HCT116 (cell line): ENCODE results near the gene TESK1. TPM values are rescaled to one million over a fixed set of nuclear protein-coding genes. Genes with fewer than 3 reads are reported as not detected.

Experiments used
- ATAC-seq: fragments of 200-7000 bp; cut with Tn5 transposase; 2 replicates; pipeline ENCODE4 v1.9.1; 2020; ENCODE audit warnings: mild to moderate bottlenecking, moderate library complexity
- BruUV-seq: library from RNA; stranded (reverse); fragments of 400-500 nt; replicated peaks from 2 replicates; lab custom pipeline; 2021; lab: Mats Ljungman, UMichigan
- CTCF ChIA-PET: fragments of 300-600 bp; sonication (Branson Sonifier 250); formaldehyde crosslinking; loops from one replicate; lab custom pipeline; 2021; ENCODE audit warnings: antibody characterized with exemption; lab: Charles Lee
- POLR2A ChIA-PET: fragments of 300-600, 350-600 bp; sonication (Branson Sonifier 250); formaldehyde crosslinking; loops from one replicate; lab custom pipeline; 2021; ENCODE audit warnings: antibody characterized with exemption; lab: Charles Lee
- RAD21 ChIA-PET, 2 experiments: fragments of 300-600 bp; sonication (Branson Sonifier 250); formaldehyde crosslinking; loops; one replicate each; lab custom pipeline; 2023; ENCODE audit warnings: low total read pairs in 2 of 2; ENCODE audit not compliant: uncharacterized antibody in 2 of 2, unreplicated experiment in 2 of 2, low non-redundant PET in 1 of 2; lab: Charles Lee
- DNase-seq: peaks from one replicate; pipeline ENCODE4 v3.0.0-alpha.2; 2010; ENCODE audit warnings: low read depth, low spot score
- H2AFZ ChIP-seq: fragments of 200-600 bp; shearing (Covaris generic), sonication (generic); 2 replicates; pipeline ENCODE4 v1.6.1; 2017; ENCODE audit warnings: low read depth, mixed run types, mixed read lengths, antibody characterized with exemption, low read length; ENCODE audit not compliant: poor library complexity, severe bottlenecking
- H3K27ac ChIP-seq: 2 replicates; pipeline ENCODE4 v1.5.1; 2012; ENCODE audit warnings: low read depth, low read length
- H3K27me3 ChIP-seq: fragments of 200-600 bp; sonication (generic); 2 replicates; pipeline ENCODE4 v1.6.1; 2016; ENCODE audit warnings: mixed run types, low read length, mixed read lengths; ENCODE audit not compliant: insufficient read depth
- H3K36me3 ChIP-seq, 2 experiments: fragments of 200-500 bp in 1 of 2; fragments of 200-600 bp in 1 of 2; sonication (Bioruptor generic) in 1 of 2; sonication (generic) in 1 of 2; 2 replicates each; pipeline versions ENCODE4 v1.5.1 to v1.6.1; 2014 to 2016; ENCODE audit warnings: low read length in 2 of 2, inconsistent platforms in 1 of 2, mixed read lengths in 1 of 2, mixed run types in 1 of 2; ENCODE audit not compliant: insufficient read depth in 2 of 2, control insufficient read depth in 1 of 2
- H3K4me1 ChIP-seq, 2 experiments: fragments of 200-600 bp in 1 of 2; sonication (generic) in 1 of 2; 2 replicates each; pipeline versions ENCODE4 v1.5.1 to v1.6.1; 2012 to 2017; ENCODE audit warnings: low read length in 2 of 2, inconsistent platforms in 1 of 2, mild to moderate bottlenecking in 1 of 2, mixed read lengths in 1 of 2, mixed run types in 1 of 2, moderate library complexity in 1 of 2; ENCODE audit not compliant: insufficient read depth in 2 of 2, control insufficient read depth in 1 of 2
- H3K4me2 ChIP-seq: fragments of 200-600 bp; sonication (generic); 2 replicates; pipeline ENCODE4 v1.6.1; 2017; ENCODE audit warnings: mixed run types, low read length, mixed read lengths
- H3K4me3 ChIP-seq, 2 experiments: fragments of 200-600 bp in 1 of 2; sonication (generic) in 1 of 2; replicated peaks in 1 of 2; 2 replicates each; pipeline ENCODE4 v1.5.1; 2011 to 2016; ENCODE audit warnings: low read length in 2 of 2, control low read depth in 1 of 2, low read depth in 1 of 2, mild to moderate bottlenecking in 1 of 2, mixed read lengths in 1 of 2, mixed run types in 1 of 2
- H3K79me2 ChIP-seq: fragments of 200-600 bp; sonication (generic); 2 replicates; pipeline ENCODE4 v1.6.1; 2017; ENCODE audit warnings: mild to moderate bottlenecking, mixed run types, low read length, moderate library complexity, mixed read lengths; ENCODE audit not compliant: insufficient read depth
- H3K9ac ChIP-seq: fragments of 200-600 bp; sonication (generic); 2 replicates; pipeline ENCODE4 v1.6.1; 2016; ENCODE audit warnings: low read length, mixed read lengths
- H3K9me2 ChIP-seq: fragments of 200-600 bp; sonication (generic), shearing (Covaris generic); 2 replicates; pipeline ENCODE4 v1.6.1; 2017; ENCODE audit warnings: mixed run types, mild to moderate bottlenecking, moderate library complexity; ENCODE audit not compliant: insufficient read depth
- H3K9me3 ChIP-seq, 2 experiments: fragments of 200-500 bp in 1 of 2; fragments of 200-600 bp in 1 of 2; sonication (Bioruptor generic) in 1 of 2; sonication (generic) in 1 of 2; 2 replicates each; pipeline ENCODE4 v1.6.1; 2014 to 2017; ENCODE audit warnings: low read length in 2 of 2, mixed read lengths in 2 of 2, inconsistent platforms in 1 of 2, low read depth in 1 of 2, mild to moderate bottlenecking in 1 of 2, mixed run types in 1 of 2, moderate library complexity in 1 of 2; ENCODE audit not compliant: control insufficient read depth in 1 of 2, insufficient read depth in 1 of 2
- H4K20me1 ChIP-seq: fragments of 200-600 bp; sonication (generic), shearing (Covaris generic); 2 replicates; pipeline ENCODE4 v1.6.1; 2017; ENCODE audit warnings: mixed run types, mild to moderate bottlenecking, moderate library complexity; ENCODE audit not compliant: insufficient read depth
- CBX3 ChIP-seq: IDR thresholded peaks from 2 replicates; pipeline ENCODE4 v1.6.1; 2012; ENCODE audit warnings: low read depth
- EZH2phosphoT487 ChIP-seq: fragments of 200-600 bp; IDR thresholded peaks from 2 replicates; pipeline ENCODE4 v1.6.1; 2018; ENCODE audit warnings: antibody characterized with exemption, borderline replicate concordance
- FOSL1 ChIP-seq: IDR thresholded peaks from 2 replicates; pipeline ENCODE4 v1.6.1; 2012; ENCODE audit warnings: low read depth
- RAD21 ChIP-seq: IDR thresholded peaks from 2 replicates; pipeline ENCODE4 v1.6.1; 2012; ENCODE audit warnings: low read depth, mild to moderate bottlenecking
- SIN3A ChIP-seq: IDR thresholded peaks from 2 replicates; pipeline ENCODE4 v1.6.1; 2012; ENCODE audit warnings: low read depth
- YY1 ChIP-seq: IDR thresholded peaks from 2 replicates; pipeline ENCODE4 v1.6.1; 2011; ENCODE audit warnings: low read length, low read depth, moderate library complexity, mild to moderate bottlenecking; ENCODE audit not compliant: insufficient replicate concordance; ENCODE audit errors: extremely low read depth
- ZNF274 ChIP-seq: fragments of 200-500 bp; sonication (Bioruptor generic); IDR thresholded peaks from 2 replicates; pipeline ENCODE4 v1.6.1; 2014; ENCODE audit warnings: mild to moderate bottlenecking, low read depth, low read length, inconsistent platforms
- intact Hi-C: fragments of 100-400 bp; cut with micrococcal nuclease; formaldehyde crosslinking; loops from 2 replicates; pipeline ENCODE4 v1.10.0; 2022
- total RNA-seq: library from RNA; stranded (reverse); gene quantifications from one replicate; pipeline ENCODE4 v1.2.1, GENCODE V29; 2021; ENCODE audit not compliant: unreplicated experiment
- TF ChIP-seq, protein P1 (sequence below): IDR thresholded peaks from 2 replicates; pipeline ENCODE4 v1.6.1; 2011; ENCODE audit warnings: mild to moderate bottlenecking, low read length, moderate library complexity; ENCODE audit not compliant: insufficient replicate concordance; ENCODE audit errors: extremely low read depth
- TF ChIP-seq, protein P2 (sequence below): IDR thresholded peaks from 2 replicates; pipeline ENCODE4 v1.6.1; 2012

The TESK1 gene
- total RNA-seq, 1 experiment from 2014 or later, result 26.6 TPM

DNA sequence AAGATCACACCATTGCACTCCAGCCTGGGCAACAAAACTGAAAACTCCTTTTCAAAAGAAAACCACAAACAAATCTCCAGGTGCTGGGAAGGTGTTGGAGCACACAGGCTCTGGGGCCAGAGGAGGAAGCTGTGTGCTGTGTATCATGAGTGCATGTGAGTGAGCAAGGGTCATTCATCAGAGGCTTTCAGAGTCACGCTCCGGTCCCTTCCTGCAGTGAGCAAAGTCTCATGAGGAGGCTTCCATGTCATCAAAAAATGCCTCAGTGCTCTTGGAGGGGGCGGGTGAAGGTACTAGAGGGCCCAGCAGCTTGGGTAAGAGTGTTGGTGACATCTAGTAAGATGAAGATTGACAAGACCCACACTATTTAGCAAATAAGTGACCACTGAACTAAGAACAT, 48.3 kb upstream of the TESK1 start:
- Histone ChIP-seq H4K20me1 (no peaks in the 10 kb centered on the region), H3K79me2 (no peaks in the 10 kb centered on the region), H3K36me3 (no peaks in the 10 kb centered on the region), H3K27ac (no peak overlapping the region), H3K9me3 (no peaks in the 10 kb centered on the region), H3K27me3 (no peaks in the 10 kb centered on the region), H3K4me1 (no peaks in the 10 kb centered on the region; a peak in 1 of 4 replicates), H3K9ac (no peak overlapping the region), H2AFZ (no peak overlapping the region), H3K4me2 (no peak overlapping the region), H3K9me2 (no peaks in the 10 kb centered on the region), H3K4me3 (no peak overlapping the region)
- POLR2A ChIA-PET, result no interaction called here
- CTCF ChIA-PET, result no interaction called here
- TF ChIP-seq EZH2phosphoT487 (no peak), CBX3 (no peak), YY1 (no peak), SIN3A (no peak), RAD21 (no peak), ZNF274 (no peak), FOSL1 (no peak)
- TF ChIP-seq, protein P1, sequence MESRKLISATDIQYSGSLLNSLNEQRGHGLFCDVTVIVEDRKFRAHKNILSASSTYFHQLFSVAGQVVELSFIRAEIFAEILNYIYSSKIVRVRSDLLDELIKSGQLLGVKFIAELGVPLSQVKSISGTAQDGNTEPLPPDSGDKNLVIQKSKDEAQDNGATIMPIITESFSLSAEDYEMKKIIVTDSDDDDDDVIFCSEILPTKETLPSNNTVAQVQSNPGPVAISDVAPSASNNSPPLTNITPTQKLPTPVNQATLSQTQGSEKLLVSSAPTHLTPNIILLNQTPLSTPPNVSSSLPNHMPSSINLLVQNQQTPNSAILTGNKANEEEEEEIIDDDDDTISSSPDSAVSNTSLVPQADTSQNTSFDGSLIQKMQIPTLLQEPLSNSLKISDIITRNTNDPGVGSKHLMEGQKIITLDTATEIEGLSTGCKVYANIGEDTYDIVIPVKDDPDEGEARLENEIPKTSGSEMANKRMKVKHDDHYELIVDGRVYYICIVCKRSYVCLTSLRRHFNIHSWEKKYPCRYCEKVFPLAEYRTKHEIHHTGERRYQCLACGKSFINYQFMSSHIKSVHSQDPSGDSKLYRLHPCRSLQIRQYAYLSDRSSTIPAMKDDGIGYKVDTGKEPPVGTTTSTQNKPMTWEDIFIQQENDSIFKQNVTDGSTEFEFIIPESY, result no peak
- TF ChIP-seq, protein P2, sequence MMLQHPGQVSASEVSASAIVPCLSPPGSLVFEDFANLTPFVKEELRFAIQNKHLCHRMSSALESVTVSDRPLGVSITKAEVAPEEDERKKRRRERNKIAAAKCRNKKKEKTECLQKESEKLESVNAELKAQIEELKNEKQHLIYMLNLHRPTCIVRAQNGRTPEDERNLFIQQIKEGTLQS, result no peak
- DNase-seq (no peak), ATAC-seq (no peak)
- RAD21 ChIA-PET, result no interaction called here
- intact Hi-C loops, result loop anchor here (10.0 kb wide), 1 partner anchor 662 kb away; a partner anchor contains a TSS
- BruUV-seq, result no TSS peak
